ENCODE results near the gene WDR82. TPM values are rescaled to one million over a fixed set of nuclear protein-coding genes. Genes with fewer than 3 reads are reported as not detected.

Gene WDR82
- total and polyA plus RNA-seq, 9 of the 15 experiments (the other 6 are each of a cell fraction or from before 2014, with no cell fraction given): 6.4 to 62.9 (median 37.1) TPM

DNA sequence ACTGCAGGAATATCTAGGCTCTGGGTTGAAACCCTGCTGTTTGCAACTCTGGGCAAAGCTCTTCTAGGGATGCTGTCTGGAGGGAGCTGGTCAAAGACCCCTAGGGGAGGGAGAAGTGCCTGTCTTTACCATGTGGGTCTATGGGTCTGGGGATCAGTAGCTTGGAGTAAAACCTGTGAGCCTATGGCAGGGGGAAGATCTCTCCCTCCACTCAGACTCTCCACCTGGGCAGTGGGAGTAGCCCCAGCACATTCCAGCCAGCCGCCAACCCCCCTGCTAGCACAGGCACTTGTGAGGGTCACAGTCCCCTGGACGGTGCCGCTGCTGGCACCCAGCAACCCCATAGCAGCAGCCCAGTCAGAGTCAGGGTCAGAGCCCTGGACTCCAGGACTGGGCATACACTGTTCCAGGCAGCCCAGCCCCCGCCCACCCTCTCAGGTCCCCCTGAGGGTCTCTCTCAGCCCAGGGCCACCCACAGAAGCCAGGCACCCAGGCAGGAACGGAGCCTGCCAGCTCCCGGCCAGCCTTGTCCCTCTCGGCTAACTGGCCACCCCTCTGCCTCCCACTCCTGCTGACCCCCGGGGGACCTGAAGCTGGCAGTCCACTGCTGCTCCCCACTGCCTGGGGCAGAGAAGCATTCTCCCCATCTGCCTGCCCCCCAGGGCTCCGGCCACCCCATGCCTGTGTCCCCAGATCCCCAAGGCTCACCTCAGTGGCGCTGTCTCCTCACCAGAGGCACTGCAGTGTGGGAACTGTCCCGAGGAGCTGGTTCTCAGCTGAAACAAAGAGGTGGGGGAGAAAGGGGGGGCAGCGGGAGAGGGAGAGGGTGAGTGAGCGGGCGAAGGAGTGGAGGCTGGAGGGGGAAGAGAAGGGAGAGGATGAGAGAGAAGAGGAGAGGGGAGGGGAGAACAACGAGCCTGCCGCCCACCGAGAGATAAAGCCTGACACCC lies 20.0 kb upstream of the WDR82 start (continued):
- TF ChIP-seq ARID4B (CRISPR knock-in tag; IDR thresholded peaks at IDR 0.05): 0 out of 2 replicates have a peak, but pooled peaks have one; percentile 28
- no peak for TF ChIP-seq GTF2A2 (tag; IDR thresholded peaks at IDR 0.05)
- 0 out of 4 replicates have a peak, but pooled peaks of 1 of the 2 experiments have one; percentile 7 for TF ChIP-seq RAD21 (CRISPR knock-in tag; conservative IDR thresholded peaks at IDR 0.05 in 1 of 2, IDR thresholded peaks at IDR 0.05 in 1 of 2)
- no peak for TF ChIP-seq ZNF408 (CRISPR knock-in tag; IDR thresholded peaks at IDR 0.05; ENCODE audit: low read depth)
- TF ChIP-seq LEF1 (IDR thresholded peaks at IDR 0.05): no peak
- no peak for TF ChIP-seq TCF3 (CRISPR knock-in tag; IDR thresholded peaks at IDR 0.05)
- no peak for TF ChIP-seq ZNF778 (CRISPR knock-in tag; IDR thresholded peaks at IDR 0.05)
- no peak for TF ChIP-seq RBM22 (IDR thresholded peaks at IDR 0.05; ENCODE audit: low read depth, low read length, poor library complexity, severe bottlenecking)
- no peak for TF ChIP-seq U2AF2 (optimal IDR thresholded peaks at IDR 0.05; ENCODE audit: low read depth, low read length)
- TF ChIP-seq CXXC5 (CRISPR knock-in tag; IDR thresholded peaks at IDR 0.05): no peak
- no peak for TF ChIP-seq ZNF445 (CRISPR knock-in tag; IDR thresholded peaks at IDR 0.05; ENCODE audit: low read depth)
- TF ChIP-seq MED1 (CRISPR knock-in tag; IDR thresholded peaks at IDR 0.05; ENCODE audit: borderline replicate concordance): no peak
- TF ChIP-seq EGR1 (conservative IDR thresholded peaks at IDR 0.05): peak; percentile 18; the same call in 1 of the 2 replicates
- no peak for TF ChIP-seq SIN3A (IDR thresholded peaks at IDR 0.05; ENCODE audit: borderline replicate concordance in 2 of 2, control insufficient read depth in 1 of 2, low read depth in 2 of 2, low read length in 2 of 2)
- no peak for TF ChIP-seq MAFG (tag; conservative IDR thresholded peaks at IDR 0.05)
- TF ChIP-seq GATAD2B (IDR thresholded peaks at IDR 0.05; ENCODE audit: borderline replicate concordance): no peak
